ENCODE measurements around the gene IFI35.

GRCh38 chr17:43016216-43016615 is 9.6 kb downstream of the IFI35 start:
- TF ChIP-seq, protein P1, sequence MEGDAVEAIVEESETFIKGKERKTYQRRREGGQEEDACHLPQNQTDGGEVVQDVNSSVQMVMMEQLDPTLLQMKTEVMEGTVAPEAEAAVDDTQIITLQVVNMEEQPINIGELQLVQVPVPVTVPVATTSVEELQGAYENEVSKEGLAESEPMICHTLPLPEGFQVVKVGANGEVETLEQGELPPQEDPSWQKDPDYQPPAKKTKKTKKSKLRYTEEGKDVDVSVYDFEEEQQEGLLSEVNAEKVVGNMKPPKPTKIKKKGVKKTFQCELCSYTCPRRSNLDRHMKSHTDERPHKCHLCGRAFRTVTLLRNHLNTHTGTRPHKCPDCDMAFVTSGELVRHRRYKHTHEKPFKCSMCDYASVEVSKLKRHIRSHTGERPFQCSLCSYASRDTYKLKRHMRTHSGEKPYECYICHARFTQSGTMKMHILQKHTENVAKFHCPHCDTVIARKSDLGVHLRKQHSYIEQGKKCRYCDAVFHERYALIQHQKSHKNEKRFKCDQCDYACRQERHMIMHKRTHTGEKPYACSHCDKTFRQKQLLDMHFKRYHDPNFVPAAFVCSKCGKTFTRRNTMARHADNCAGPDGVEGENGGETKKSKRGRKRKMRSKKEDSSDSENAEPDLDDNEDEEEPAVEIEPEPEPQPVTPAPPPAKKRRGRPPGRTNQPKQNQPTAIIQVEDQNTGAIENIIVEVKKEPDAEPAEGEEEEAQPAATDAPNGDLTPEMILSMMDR (IDR thresholded peaks at IDR 0.05): no peak
- TF ChIP-seq POLR2A (IDR thresholded peaks at IDR 0.05): no peak

Data from upper lobe of left lung (tissue), 4 donors.